GM18502 (cell line): ENCODE results near the gene TCF20.

Experiments used
- ATAC-seq: cut with Tn5 transposase; IDR thresholded peaks from one replicate; pipeline ENCODE4 v1.9.1; 2021; ENCODE audit warnings: mild to moderate bottlenecking; ENCODE audit not compliant: unreplicated experiment, poor library complexity

The TCF20 gene

GRCh38 chr22:42283278-42284201 is 13.1 kb upstream of the TCF20 start:
- ATAC-seq: no peak

GRCh38 chr22:42282943-42283277 is 12.5 kb upstream of the TCF20 start:
- no peak for ATAC-seq

GRCh38 chr22:42282252-42282942 is 11.9 kb upstream of the TCF20 start:
- ATAC-seq: no peak

GRCh38 chr22:42281706-42282251 is 11.3 kb upstream of the TCF20 start:
- no peak for ATAC-seq

GRCh38 chr22:42281284-42281683 is 10.8 kb upstream of the TCF20 start:
- ATAC-seq: no peak

- no peak for ATAC-seq
Measured at GRCh38 chr22:42280836-42281235, 10.4 kb upstream of the TCF20 start.

GRCh38 chr22:42280140-42280539 is 9.7 kb upstream of the TCF20 start:
- no peak for ATAC-seq

GRCh38 chr22:42279425-42280020 is 9.1 kb upstream of the TCF20 start:
- ATAC-seq: no peak

- ATAC-seq: no peak
Measured at GRCh38 chr22:42277988-42278776, 7.7 kb upstream of the TCF20 start.

GRCh38 chr22:42277232-42277753 is 6.8 kb upstream of the TCF20 start:
- ATAC-seq: no peak

GRCh38 chr22:42275970-42276369 is 5.5 kb upstream of the TCF20 start:
- no peak for ATAC-seq

GRCh38 chr22:42275176-42275575 is 4.7 kb upstream of the TCF20 start:
- ATAC-seq: no peak

GRCh38 chr22:42273855-42274451 is 3.5 kb upstream of the TCF20 start:
- ATAC-seq: no peak

- no peak for ATAC-seq
Measured at GRCh38 chr22:42272431-42272999, 2.1 kb upstream of the TCF20 start.

- ATAC-seq: no peak
Measured at GRCh38 chr22:42271906-42272305, 1.5 kb upstream of the TCF20 start.

- no peak for ATAC-seq
Measured at GRCh38 chr22:42271191-42271813, 849 bp upstream of the TCF20 start.

- peak; percentile 36 for ATAC-seq
Measured at GRCh38 chr22:42270176-42270509, 310 bp downstream of the TCF20 start.

GRCh38 chr22:42269432-42270175 is 849 bp downstream of the TCF20 start:
- peak; percentile 41 for ATAC-seq
